GM21526 (cell line): ENCODE data around the gene JARID2.
"Not testable (repeated sequence)": the region's sequence is repeated elsewhere in the genome, so short reads cannot be mapped to it uniquely, and the experiment has no call there.

Experiments used
- ATAC-seq: cut with Tn5 transposase; IDR thresholded peaks from one replicate; pipeline ENCODE4 v1.9.1; 2021; ENCODE audit warnings: moderate library complexity; ENCODE audit not compliant: unreplicated experiment, low FRiP score

JARID2 gene

GRCh38 chr6:15522856-15523529 is 277.1 kb downstream of the JARID2 start:
- no peak for ATAC-seq

GRCh38 chr6:15523679-15524630 is 278.1 kb downstream of the JARID2 start:
- no peak for ATAC-seq

GRCh38 chr6:15524861-15525401 is 279.1 kb downstream of the JARID2 start:
- no peak for ATAC-seq

GRCh38 chr6:15526212-15526701 is 280.4 kb downstream of the JARID2 start:
- no peak for ATAC-seq

GRCh38 chr6:15527838-15528617 is 282.2 kb downstream of the JARID2 start:
- no peak for ATAC-seq

GRCh38 chr6:15528870-15529269 is 283.0 kb downstream of the JARID2 start:
- ATAC-seq = no peak

- ATAC-seq = no peak
Measured at GRCh38 chr6:15530411-15530810, 284.5 kb downstream of the JARID2 start.

- no peak for ATAC-seq
Measured at GRCh38 chr6:15531973-15532372, 286.1 kb downstream of the JARID2 start.

- no peak for ATAC-seq
Measured at GRCh38 chr6:15533379-15534026, 287.6 kb downstream of the JARID2 start.

GRCh38 chr6:15534974-15535373 is 289.1 kb downstream of the JARID2 start:
- ATAC-seq = no peak

- ATAC-seq = no peak
Measured at GRCh38 chr6:15535495-15536197, 289.8 kb downstream of the JARID2 start.

- no peak for ATAC-seq
Measured at GRCh38 chr6:15536198-15536955, 290.5 kb downstream of the JARID2 start.

- no peak for ATAC-seq
Measured at GRCh38 chr6:15538106-15538505, 292.2 kb downstream of the JARID2 start.

GRCh38 chr6:15538766-15539495 is 293.1 kb downstream of the JARID2 start:
- ATAC-seq = no peak

GRCh38 chr6:15539722-15540270 is 293.9 kb downstream of the JARID2 start:
- no peak for ATAC-seq

- not testable (repeated sequence) for ATAC-seq
Measured at GRCh38 chr6:15543332-15543917, 297.6 kb downstream of the JARID2 start.

- no peak for ATAC-seq
Measured at GRCh38 chr6:15544321-15544900, 298.5 kb downstream of the JARID2 start.
